Activated CD4-positive, alpha-beta T cell treated with anti-CD3 and anti-CD28 coated beads, Interleukin-2, amount 50 U/mL, for 48 hours (primary cell): Measurements from ENCODE around the gene C19orf12.
A peak's percentile ranks its signal among the peaks of the same experiment; 100 is the strongest.
"Not testable (repeated sequence)": the region's sequence is repeated elsewhere in the genome, so short reads cannot be mapped to it uniquely, and the experiment has no call there.

ENCODE experiments used
- DNase-seq, 2 experiments: peaks; one replicate each; pipeline ENCODE4 v3.0.0-alpha.2; 2020

The C19orf12 gene

DNA sequence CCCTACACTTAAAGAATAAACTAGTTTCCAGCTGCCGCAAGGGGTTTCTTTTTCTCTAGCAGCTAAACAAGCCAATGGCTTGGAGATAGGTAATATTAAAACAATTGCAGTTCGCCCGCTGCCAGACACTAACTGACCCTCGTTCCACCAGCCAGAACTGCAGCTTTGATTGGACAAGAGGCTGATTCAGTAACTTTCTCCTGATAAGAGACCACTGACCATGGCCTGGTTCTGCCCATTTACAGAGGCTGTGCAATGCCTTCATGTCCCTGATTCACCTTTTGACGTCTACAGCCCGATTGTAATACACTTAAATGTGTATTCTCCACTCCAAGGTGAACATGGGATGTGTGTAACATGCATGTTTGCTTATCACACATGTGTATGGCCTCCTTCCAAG lies 12.8 kb upstream of the C19orf12 start:
- DNase-seq, result no peak

DNA sequence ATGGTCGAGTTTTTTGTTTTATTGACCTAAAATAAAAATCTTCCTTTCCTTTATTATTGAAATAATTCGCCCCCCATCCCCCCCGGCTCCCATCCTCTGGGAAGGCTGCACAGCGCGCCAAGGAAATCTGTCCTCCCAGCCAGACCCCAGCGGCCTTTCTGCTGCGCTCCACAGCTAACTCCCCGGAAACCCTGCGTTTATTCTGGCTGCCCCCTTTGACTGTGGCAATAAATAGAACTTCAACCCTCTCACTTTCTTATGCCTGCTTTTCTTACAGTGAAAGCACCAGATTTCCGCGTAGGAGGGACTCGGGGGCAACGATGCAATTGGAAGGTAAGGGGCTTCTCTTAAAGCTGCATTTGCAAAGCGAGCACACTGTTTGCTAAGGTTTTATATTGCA lies 9.7 kb upstream of the C19orf12 start:
- no peak for DNase-seq

DNA sequence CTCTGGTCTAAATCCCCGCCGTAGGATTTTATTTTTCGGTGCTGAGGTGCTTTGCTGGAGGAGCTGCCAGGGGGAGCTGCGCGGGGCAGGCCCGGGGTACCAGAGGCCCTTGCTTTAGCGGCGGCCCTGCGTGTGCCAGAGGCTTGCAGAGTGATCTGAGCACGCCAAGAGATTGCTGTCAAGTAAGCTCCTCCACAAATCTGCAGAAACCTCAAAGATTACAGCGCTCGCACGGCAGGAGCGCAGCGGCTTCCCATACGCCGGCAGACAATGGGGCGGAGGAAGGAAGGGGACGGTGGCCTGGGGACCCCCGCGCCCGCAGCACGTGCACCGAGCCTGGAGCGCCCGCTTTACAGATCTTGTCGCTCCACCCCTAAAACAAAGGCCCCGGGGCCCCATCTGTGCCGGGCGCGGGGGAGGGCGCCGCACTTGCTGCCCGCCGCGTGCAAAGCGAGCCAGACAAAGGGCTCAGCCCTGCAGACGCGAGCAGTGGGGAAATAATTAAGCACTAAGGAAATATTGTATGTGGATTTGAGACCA lies 9.1 kb upstream of the C19orf12 start:
- DNase-seq, result peak; percentile 27 to 30

DNA sequence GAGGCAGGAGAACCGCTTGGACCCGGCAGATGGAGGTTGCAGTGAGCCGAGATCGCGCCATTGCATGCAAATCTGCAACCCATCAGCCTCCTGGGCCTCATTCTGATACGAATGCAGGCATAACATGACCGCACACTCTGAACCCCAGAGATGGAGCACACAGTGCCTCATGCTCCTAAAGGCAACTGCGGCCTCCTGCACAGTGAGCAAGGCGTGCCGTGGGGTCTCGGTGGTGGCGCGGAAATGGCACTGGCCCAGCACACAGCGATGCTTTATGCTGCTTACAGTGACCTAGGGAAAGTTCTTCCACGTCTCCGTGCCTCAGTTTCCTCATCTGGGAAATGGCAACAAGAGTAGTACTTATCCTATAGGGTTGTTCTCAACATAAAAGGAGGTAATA lies 2.0 kb upstream of the C19orf12 start:
- DNase-seq, result no peak

DNA sequence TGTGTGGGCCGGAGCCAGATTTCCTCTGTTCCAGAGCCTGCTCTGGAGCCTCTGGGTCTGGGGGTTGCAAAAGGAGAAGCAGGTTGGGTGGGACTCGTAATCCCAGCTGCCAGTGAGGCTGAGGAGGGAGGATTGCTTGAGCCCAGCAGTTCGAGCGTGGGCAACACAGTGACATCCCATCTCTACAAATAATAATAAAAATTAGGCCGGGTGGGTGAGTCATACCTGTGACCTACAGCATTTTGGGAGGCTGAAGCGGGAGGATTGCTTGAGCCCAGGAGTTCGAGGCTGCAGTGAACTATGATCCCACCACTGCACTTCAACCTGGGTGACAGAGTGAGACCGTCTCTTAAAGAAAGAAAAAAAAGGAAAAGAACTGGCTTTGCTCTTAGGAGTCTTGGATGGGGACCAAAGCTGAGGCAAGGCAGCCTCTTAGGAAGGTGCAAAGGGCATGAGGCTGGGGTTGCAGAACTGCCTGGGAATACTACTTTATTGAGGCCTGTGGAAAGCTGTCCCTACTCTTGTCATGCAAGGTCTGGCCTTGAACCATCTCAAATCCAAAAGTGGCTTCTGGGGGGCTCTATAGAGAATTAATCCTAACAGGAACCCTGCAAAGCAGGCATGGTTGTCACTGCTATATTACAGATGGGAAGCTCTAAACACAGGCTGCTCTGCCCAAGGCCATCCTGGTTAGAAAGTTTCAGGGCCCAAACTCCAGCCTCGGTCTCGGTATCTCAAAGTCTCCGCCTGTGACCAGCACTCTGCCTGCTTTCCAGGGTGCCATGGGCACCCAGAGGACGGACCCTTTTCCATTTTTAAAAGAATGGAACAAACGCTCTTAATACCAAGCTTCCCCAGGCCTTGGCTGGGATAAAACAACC lies 880 bp upstream of the C19orf12 start:
- no peak for DNase-seq

DNA sequence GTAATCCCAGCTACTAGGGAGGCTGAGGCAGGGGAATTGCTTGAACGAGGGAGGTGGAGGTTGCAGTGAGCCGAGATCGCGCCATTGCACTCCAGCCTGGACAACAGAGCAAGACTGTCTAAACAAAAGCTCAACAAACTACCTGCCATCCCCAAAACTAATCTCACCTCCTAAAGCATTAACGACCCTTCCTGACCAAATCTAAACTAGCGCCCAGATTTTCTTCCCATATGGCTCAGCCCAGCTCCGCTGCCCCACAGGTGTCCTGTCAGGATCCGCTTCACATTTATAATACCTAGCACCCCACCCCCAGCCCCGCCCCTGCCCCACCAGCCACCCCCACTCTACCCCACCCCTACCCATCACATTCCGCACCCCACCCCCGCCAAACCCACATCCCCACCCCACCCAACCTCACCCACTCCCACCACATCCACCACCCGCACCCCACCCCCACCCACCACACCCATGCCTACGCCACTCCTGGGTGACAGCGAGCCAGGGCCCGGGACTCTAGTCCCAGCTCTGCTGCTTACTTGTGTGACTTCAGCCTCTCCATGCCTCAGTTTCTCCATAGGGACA lies 599 bp downstream of the C19orf12 start:
- DNase-seq, result no peak

DNA sequence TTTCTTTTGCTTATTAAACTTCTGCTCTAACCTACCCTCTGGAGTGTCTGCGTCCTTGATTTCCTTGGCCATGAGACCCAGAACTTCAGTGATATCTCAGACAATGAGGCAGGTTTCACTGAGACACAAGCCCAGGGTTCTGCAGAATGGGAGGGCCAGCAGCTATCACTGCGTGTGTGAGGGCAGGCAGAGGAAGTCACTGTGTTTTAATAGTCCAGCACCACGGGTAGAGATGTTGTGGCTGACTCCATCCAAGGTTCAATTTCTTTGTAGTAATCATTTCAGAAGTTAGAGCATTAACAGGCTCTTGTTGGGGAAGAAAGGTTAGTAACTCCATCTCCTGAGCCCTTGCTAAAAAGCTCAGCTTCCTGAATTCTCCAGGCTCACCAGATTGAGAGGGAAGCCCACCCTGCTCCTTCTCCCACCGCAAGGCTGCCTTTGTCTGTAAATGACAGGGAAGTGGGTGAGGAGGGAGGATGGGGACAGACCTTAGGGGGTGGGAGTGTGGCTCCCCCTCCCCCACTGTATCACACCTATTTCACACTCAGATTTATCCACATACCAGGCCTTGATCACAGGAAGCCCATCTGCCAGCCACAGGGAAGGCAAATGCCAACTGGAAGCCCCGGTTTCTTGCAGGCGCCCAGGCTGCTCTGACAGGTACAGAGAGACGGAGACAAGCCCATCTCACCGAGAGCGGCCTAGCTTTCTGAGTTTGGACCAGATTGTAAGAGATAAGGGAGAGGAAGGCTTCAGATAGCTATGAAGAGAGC lies 2.1 kb downstream of the C19orf12 start:
- DNase-seq, result no peak

DNA sequence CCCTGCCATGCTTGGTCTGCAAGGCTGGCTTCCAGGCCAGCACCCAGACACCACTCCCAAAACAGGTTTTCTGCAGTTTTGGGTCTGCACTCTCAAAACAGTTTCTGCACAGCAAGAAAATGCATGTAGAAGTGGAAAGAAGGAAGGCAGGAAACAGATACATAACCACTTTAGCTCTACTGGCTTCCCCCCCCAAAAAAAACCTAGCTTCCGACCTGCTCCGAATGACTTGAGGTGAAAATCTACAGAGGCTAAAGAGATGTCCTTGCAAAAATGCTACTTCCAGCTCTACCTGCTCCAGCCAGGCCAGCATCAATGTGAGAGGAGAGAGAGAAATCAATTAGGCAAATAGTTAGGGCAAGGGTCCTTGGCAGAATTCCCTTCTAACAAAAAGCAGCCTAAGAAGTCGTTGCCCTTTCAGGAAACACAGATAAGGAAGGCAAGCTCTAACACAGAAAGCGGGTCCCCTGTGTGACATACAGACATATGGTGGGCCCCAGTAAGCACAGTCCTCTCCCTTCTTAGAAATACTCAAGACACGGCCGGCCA lies 3.4 kb downstream of the C19orf12 start:
- no peak for DNase-seq

DNA sequence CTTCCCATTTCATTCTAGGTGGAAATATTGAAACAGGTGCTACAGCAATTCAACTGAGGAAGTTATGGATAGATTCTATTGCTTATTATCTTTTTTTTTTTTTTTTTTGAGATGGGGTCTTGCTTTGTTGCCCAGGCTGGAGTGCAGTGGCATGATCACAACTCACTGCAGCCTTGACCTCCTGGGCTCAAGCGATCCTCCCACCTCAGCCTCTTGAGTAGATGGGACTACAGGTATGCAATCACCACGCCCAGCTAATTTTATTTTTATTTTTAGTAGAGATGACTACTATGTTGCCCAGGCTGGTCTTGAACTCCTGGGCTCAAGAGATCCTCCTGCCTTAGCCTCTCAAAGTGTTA lies 5.6 kb downstream of the C19orf12 start:
- not testable (repeated sequence) for DNase-seq

DNA sequence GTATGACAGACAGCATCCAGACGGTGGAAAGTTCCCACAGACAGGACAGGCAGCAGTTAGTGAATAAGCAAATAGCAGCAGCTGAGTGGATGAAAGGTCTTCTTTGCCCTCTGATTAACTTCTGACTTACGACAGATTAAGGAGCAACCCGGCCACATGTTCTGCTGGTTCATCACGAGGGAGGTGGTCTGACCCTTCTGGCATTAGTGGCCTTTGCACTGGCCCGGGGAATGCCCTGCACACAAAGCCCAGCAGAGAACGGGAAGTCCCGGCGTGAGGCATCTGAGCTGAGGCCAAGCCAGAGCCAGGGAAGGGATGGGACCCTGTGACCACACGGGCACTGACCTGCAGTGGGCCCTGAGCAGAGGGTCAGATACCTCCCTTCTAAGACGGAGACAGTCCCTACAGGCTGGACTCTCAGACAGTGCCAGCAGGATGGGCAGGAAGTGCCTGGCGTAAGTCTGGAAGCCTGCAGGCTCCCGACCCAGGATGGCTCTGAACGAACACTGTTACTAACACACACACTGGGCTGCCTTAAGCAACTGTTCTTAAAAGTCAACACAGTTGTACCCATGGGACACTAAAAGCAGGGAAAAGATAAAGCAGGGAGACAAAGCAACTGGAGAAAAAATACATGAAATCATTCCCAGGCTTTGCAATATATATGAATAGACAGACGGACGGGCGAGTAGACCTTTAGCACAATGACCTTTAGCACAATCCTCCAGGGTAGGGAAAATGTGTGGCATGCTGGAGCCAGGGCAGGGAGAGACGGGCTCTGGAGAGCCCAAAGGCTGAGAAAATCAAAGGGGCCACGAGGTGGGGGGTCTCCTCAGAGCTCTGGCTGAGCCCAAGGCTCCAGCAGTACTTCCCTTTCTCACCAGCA lies 6.3 kb downstream of the C19orf12 start:
- no peak for DNase-seq

DNA sequence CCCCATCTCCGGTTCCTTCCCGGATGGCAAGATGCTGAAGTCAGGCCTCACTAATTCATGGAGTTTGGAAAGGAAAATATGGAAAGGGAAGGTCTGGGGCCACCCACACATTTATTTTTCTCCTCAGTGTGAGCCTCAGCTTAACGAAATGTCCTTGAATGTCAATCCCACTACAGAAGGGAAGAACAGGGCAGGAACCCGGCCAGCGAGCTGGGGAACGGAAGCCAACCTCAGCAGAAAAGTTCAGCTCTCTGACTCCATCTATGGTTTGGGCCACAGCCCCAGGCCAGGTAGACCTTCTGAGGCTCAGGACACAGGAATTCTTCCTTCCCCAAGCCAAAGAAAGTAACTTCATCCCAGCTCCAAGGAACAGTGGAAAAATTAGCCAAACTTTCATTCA lies 8.4 kb downstream of the C19orf12 start:
- no peak for DNase-seq

DNA sequence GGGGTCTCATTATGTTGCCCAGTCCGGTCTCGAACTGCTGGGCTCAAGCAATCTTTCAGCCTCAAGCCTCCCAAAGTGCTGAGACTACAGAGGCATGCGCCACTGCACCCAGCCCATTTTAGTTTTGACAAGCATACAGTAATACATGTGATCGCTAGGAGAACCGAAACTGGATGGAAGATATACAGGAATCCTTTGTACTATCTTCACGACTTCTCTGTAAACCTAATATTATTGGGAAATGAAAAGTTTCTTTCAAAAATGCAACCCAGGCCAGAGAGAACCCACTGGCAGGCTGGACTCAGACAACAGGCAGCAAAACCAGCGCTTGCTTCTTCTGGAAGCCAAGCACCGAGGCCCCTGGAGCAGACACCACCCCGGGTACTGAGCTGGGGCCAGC lies 9.4 kb downstream of the C19orf12 start:
- no peak for DNase-seq

DNA sequence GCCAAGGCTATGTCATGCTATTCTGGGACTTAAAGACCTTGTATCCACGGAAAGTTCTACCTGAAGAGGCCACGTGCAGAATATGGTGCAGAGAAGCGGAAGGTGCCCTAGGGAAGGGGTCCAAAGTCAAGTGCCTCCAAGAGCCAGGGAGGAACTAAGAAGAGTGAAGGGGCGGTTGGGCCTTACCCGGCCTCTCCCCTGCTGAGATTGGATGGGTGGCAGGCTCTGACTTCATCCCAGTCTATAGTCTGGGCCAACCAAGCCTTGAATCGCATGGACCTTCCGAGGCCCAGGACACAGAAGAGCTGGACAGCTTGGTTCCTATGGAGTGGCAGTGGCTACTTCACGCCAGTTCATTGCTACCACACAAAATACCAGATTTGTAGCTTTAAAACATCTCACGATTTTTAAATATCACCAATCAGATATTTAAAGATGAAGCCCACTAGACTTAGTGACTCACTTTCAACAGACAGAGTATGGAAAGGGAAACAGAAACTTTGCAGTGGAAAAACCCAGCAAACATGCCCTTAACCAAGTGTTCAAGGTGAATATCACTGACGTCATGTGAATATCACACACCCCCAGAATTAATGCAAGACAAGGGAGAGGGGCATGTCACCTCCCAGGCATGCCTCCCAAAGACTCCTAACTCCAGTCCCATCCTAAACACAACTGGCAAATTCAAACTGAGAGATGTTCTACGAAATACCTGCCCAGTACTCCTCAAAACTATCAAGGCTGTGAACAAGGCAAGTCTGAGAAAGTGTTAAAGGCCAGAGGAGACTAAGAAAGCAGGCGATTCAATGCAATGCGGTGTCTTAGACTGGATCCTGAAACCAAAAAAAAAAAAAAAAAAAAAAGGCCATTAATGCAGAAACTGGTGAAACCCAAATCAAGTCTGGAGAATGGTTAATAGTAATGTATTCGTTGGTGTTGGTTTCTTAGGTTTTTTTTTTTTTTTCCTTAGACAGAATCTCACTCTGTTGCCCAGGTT lies 10.2 kb downstream of the C19orf12 start:
- no peak for DNase-seq

DNA sequence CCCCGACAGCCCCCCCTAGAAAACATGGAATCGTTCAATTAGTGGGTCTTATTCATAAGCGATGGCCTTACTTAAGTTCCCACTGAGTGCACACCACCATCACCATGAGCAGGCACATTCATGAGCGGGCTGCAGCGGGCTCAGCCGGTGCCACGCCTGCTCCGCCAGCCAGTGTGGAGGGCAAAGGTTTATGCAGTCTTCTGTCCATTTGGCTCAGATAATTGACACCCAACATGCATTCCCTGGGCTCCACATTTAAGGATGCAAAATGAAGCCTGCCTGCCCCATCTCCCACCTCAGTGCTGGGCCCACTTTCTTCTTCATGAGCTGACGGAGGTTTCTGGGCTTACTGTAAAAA lies 12.1 kb downstream of the C19orf12 start:
- no peak for DNase-seq

DNA sequence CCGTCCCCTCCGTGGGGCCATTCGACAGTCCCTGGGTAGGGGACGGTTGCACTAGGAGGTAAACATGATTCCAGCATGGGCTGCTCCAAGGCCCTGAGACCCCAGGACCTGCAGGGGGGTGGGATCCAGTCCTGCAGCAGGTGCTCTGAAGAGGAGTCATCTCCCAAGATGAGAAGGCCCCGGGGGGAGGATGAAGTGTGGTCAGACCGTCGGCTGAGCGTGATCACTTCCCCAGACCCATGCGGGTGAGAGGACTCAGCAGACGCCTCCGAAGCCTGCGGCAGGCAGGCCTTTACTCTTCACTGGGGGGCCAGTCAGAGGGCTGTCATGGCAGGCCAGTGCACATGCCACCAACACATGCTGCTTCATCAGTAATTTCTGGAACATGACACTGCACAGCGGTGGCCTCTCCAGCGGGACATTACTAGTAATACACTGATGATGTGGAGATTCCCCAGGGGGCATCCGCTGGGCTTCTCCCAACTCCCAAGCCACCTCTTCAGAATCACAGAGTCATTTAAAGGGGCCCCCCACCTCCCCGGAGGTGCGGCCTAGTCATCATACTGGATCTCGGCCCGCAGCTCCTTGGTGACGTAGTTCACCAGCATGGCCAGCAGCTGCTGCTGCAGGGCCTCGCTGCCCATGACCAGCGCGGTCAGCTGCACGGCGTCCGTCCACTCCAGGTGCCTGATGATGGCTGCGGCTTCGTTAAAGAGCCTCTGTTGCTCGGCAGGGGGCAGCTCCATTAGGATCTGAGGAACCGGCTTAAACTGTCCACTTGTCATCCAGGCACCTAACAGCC lies 12.7 kb downstream of the C19orf12 start:
- no peak for DNase-seq

DNA sequence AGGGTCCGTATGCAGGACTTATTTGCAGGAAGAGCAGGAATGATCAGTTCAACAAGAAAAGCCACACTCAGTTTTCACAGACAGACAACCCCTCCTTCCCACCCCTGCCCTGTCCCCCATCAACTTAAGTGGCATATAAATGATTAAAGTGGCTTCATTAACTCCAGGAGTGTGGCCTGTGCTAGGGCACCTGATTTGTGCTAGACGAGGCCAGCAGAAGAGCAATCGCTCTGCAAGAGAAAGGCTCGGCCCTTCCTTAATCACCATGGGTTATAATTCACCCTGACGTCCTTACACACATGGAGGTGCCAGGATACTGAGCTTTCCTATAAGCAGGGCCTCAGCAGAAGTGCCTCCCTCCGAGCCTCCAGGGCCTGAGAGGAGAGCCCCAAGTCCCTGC lies 14.6 kb downstream of the C19orf12 start:
- DNase-seq, result no peak

DNA sequence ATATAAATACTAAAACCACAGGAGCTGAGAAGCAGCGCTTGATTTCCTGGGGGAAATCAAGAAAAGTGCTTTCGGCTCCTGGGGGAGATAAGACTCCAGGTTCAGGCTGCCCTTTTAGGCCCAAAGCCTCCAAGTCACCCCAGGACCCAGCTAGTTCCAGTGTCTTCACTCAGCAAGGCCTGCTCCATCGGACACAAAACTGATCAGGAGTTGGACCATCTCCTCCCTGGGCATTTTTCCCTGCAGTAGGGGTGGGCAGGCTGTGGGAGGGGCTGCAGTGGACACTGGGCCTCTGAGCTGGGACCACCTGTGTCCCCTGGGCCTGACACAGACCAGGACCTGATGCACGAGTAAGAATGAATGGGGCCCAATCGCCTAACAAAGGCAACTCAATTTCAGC lies 15.2 kb downstream of the C19orf12 start:
- no peak for DNase-seq

DNA sequence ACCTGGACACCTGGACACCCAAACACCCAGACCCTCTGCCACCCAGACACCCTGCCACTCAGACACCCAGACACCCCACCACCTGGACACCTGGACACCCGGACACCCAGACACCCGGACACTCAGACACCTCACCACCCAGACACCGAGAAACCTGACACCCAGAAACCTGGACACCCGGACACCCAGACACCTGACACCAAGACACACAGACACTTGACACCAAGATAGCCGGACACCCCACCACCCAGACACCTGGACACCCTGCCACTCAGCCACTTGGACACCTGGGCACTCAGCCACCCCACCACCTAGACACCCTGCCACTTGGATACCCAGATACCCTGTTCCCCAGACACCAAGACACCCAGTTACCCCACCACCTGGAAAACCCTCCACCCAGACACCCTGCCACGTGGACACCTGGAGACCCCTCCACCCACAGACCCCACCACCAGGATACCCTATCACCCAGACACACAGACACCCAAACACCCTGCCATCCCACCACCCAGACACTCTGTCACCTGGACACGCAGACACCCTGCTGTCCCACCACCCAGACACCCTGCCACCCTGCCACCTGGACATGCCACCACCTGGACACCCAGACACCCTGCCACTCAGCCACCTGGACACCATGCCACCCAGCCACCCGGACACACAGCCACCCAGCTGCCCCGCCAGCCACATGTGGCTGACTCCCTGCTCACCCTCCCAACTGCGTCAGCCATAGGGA lies 17.4 kb downstream of the C19orf12 start:
- DNase-seq, result no peak

DNA sequence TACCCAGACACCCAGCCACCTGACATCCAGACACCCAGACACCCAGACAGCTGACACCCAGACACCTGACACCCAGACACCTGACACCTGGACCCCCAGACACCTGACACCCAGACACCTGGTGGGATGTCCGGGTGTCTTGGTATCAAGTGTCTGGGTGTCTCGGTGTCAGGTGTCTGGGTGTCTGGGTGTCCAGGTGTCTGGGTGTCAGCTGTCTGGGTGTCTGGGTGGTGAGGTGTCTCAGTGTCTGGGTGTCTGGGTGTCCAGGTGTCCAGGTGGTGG lies 18.6 kb downstream of the C19orf12 start:
- DNase-seq, result no peak
